Suppressor macrophage treated with lipopolysaccharide for 4 hours (primary cell): ENCODE measurements around the gene RPA1.

ENCODE experiments used
- DNase-seq: peaks from one replicate; pipeline ENCODE4 v3.0.0-alpha.2; 2020

RPA1 gene

DNA sequence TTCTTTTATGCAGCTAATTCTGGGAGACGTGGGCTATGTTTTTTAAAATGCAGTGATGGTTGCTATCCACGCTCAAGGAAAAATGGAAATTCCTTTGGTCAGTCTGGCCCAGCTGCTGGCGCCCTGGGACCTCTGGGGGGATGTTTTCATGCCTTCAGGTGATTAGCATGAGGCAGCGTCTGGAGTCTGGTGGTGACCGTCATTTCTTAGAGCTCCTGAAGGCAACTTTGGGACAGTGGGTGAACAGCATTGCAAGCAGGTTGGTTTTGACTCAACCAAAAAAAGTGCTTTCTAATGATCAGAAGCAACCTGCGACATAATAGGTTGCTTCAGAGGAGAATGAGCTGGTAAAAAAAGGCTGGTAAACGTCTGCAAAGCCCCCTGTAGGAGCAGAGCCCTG, 82.3 kb downstream of the RPA1 start:
- DNase-seq = no peak

DNA sequence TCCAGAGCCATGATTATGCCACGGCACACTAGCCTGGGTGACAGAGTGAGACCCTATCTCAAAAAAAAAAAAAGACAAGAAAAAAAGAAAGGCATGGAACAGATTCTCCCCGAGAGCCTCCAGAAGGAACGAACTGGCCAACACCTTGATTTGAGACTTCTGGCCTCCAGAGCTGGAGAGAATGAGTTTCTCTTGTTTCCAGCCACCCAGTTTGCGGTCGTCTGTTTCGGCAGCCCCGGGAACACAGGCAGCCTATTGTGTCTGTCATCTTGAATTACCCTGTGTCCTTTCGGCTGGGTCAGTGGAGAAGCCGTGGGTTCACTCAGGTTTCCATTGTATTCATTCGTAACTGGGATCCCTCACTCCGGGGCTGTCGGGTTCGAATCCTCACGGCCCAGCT, 83.9 kb downstream of the RPA1 start:
- no peak for DNase-seq

DNA sequence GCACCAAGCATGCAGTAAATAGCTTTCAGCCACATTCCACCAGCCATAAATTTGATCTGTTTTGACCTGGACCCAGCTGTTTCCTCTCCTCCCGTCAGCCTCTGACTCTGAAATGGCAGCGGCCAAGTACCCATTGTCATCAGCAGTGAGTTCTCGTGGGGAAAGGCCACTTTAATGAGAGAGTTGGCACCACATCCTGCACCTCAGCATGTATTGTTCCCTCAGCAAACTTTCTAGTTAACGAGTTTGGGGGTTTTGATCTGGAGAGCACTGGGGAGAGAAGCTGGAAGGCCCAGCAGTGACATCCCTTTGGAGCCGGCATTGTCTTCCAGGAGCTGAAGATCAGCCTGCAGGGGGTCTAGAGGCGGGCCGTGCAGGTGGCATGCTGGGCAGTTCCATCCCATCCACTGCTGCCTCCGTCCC, 84.9 kb downstream of the RPA1 start:
- no peak for DNase-seq

DNA sequence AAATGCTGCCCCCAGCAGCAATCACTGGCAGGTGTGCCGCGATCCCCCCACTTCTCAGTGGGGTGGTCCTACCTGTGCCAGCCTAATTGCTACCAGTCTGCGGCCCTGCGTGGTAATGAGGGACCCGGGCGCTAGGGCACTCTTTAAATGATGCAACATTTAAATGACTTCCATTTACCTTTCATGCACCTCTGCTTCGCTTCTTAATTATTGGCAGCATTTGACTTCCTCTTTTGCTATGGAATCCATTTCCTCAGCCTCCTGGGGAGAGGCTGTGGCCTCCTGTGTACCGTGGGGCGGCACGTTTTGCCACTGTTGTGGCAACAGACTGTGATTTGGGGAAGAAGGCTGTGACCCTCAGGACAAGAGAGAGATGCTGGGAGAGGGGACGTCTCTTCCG, 86.1 kb downstream of the RPA1 start:
- no peak for DNase-seq

DNA sequence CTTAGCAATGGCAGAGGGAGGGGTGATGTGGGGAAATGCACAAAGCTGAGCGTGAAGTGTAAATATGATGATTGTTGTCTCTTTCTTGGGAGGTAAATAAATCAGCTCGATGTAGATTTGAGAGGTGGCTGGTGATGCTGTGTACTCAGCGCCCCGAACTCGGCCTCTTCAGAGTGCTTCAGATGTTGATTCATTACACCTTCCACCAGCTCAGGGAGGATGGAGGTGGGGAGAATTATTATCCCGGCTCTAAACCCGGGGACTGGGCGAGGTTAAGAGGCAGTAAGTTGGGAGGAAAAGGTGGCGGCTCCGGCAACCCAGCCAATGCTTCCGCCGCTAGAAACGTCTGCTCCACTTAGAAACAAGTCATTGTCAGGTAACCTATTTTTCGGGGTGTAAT, 86.5 kb downstream of the RPA1 start:
- no peak for DNase-seq

DNA sequence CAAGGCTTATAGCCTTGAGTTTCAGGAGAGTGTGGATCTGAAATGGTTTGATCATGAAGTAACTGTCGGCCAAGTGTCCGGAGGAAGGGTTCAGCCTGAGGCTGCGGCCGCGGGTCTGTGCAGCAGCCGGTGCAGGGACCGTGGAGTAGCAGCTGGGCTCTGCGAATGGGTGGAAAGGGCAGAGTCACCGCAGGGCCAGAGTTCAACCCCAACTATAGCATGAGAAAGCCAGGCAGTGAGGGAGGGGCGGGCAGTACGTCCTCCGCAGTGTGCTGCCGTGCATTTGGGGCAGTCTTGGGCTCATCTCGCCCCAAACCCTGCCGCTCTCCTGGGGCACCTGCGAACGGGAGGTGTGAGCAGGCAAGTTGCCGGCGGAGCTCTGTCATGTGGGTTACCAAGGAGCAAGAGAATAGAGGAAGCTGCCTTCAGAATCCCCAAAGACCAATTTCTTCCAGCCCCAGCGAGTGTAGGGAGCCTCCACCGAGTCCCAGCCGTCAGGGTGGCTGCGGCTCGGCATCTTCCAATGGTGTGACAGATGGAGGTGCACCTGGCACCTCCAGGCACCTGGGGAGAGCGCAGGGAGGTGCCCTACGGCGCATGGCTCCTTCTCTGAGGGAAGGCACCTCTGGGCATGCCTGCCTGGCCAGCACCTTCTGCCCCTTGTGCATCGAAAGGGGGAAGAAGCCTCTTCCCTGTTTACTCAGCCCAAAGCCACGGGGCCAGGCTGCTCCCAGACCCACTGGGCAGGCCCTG, 87.3 kb downstream of the RPA1 start:
- no peak for DNase-seq

DNA sequence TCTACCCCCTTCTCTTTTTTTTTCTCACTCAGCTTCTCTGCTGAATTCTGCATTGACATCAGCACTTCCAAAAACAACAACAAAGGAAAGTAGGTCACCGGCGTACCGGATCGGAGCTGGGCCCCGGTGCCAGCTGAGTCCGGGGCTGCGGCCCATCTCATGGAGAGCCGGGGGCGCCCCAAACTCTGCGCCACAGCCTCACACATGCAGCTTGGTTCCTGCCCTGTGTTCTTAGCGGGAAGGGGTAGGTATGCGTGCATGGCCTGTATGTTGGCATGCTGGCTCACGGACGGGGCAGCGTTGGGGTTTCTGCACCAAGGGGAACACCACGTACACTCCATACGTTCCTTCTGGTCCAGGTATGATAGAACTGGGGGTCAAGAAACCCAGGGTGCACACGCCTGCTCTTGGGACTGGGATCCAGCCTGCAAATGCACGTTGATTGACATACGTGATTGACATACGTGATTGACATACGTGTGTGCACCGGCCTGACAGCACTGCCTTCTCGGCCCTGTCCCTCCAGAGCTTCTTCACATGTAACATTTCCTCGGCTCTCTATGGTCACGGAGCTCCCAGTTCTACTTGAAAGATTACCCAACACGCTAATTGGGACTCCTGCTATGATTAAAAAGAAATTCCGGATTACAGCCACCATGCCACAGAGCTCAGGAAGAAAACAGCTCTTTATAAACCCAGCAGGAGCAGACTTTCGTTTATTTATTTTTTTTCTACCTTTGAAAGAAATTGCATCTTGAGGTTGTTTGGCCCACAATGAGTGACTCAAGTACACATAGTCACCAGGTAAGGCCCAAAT, 88.7 kb downstream of the RPA1 start:
- DNase-seq = no peak

DNA sequence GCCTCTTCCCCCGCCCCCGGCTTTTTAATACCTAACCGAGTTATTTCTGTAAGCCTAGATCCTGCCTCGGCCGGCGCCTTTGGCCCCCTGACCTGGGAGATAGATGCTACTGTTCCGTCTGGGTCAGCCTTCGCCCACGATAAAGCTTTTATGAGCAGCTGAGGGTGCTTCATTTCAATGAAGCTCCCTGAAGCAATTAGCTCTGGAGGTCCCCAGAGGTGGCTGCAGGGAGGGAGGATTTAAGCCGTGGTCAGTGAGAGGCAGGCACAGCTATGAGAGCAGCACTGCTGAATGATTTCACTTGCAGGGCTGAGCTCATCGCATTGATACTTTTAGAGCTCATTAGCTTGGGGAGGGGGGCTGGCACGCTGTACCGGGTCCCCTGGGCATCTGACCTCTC, 89.4 kb downstream of the RPA1 start:
- DNase-seq = no peak

DNA sequence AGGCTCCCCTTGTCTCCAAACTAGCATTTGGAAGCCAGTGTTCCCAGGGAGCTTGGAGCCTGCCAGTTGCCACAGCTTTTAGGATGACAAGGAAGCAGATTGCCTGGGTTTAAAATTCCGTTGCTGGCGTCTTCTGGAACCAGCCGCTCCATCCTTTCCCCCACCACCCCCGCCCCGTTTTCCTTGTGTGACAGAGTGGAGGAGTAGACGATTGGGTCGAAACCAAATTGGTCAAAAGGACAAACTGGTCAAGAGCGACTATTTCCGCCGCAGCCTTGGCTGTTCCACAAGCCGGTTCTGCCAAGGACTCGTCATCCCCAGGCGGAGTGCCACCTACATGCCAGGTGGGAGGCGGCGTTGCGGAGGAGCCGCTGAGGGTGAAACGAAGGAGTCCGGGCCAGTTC, 91.1 kb downstream of the RPA1 start:
- DNase-seq = no peak

DNA sequence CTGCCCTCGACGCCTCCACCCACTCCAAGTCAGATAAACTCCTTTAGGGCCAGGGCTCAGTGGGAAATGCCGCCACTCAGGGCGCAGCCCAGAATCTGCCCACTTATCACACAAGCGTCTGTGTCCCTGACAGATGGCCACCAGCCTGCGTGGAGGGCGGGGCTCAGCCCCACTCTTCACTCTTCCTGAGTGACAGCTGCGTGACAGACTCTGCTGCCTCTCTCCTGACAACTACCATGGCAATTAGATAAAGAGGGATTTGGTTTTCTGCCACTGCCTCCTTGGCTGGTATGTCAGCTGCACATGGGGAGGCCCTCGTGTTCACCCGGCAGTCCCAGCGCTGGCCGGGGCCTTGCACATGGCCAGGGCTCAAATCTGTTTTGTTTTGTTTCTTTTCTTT, 99.2 kb downstream of the RPA1 start:
- no peak for DNase-seq

DNA sequence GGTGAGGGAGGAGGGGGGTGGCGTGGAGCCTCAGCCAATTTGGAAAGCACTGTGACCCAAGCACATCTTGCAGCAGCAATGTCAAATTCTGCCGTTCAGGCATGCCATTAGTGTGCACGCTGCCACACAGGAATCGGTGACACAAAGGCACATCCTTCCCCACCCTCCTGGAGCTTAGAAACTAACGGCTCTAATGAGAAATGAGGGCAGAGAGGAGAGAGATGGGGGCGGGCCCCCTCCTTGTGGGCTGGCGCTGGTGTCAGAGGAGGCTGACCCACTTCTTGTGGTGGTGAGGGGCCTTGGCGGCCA, 100.5 kb downstream of the RPA1 start:
- no peak for DNase-seq

DNA sequence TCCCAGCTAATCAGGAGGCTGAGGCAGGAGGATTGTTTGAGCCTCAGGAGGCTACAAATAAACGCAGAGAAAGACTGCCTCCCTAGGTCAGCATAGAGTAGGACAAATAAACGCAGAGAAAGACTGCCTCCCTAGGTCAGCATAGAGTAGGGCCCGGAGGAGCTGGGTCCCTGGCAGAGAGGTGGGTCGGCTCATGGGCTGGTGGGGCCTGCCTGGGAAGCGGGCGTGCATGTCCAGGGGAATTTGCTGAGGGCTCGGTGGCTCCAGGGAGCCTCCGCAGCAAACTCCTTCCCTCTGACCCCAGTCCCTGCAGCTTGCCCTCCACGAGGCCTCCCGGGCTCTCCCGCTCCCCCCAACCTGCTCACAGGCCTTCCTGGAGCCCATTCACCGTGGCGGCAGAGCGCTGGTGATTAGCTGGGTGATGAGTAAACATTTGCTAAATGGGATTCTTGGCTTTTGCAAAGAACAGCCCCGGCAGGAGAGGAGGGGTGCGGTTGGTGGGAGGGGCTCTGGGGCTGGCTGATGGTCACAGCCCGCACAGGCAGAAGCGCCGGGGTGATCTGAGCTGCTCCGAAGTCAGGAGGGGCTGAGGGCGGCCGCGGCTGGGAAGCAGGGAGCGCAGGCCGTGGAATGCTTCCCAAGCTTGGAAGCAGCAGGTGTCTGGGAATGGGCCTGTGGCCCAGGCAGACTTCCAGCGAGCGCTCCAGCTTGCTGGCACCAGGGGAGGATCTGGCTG, 102.2 kb downstream of the RPA1 start:
- DNase-seq = no peak

DNA sequence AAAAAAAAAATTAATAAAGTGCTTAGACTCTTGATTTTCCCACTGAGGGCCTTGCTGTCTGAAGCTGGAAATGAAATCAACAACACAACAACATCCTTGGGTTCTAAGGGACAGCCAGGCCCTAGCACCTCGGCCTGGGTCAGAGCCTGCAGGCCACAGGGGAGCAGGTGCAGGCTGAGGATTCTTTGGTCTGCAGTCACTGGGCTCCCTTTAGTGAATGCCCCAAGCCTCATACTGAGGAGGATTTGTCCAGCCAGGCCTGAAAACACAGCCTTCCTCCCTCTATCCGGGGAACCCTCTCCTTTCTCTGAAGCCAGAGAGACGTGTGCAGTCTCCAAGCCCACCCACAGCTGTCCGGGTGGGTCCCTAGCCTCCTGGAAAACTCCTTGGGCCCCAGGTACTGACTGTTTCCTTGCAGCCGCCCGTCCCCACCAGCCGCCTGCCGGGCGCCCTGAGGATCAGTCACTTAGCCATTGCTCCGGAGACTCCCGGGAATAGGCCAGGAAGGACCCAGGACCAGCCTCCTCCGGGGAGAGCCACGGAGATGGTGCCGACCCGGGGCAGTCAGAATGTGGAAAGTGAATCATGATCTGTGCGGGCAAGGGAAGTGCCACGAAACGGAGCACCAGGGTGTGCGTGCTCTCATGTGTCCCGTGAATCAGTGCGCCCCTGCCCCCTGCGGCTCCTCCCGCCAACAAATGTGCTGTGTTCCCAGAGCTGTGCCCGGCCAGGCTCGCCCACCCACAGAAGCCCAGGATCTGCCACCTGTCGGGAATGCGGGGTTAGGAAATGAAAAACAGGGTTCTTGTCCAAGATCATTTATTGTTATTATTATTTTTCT, 104.3 kb downstream of the RPA1 start:
- DNase-seq = no peak

DNA sequence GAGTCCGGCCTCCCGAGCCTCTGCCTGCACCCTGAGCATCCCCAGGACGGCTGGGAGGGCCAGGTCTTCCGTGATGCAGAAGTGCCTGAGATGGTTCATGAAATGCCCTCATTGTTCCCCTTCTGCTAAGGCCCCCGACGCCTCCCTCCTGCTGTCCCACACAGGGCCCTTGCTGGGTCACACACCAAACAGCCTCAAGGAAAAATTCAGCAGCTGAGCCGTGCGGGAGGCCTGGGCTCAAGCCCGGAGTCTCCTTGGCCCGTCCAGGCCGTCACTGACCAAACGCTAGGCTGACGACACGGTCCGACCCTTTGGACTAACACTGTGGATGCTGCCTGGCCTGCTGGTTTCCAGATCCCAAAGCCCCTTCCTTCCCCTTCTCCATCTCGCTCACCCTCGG, 105.1 kb downstream of the RPA1 start:
- no peak for DNase-seq

DNA sequence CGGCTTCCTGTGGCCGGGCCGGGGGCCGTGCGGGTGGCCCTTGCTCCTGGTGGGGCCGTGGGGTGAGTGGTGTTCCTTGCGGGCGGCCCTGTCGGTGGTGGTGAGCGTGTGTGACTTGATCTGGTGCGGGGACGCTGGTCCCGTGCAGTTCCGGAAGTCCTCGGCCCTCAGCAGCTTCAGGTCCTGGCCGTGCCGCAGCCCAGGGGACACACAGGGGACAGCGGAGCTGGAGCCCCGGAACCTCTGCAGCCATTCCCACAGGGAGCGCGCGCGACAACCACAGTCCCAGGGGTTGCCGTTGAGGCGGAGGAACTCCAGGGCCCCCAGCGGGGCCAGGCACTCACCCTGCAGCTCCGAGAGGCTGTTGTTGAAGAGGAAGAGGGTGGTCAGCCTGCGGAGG, 107.0 kb downstream of the RPA1 start:
- DNase-seq = no peak

DNA sequence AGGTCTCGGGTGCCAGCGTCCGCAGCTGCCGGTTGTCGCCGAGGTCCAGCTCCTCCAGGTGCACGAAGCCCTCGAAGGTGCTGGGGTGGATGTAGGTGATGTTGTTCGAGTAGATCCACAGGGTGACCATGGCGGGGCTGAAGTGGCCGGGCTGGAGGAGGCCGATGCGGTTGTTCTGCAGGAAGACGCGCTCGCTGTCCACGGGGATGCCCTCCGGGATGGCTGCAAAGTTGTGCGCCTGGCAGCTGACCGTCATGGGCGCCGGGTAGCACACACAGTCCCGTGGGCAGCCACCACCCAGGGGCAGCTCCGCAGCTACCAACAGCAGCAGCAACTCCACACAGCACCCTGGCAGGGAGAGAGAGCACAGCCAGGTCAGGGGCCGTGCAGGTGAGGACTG, 107.7 kb downstream of the RPA1 start:
- no peak for DNase-seq

DNA sequence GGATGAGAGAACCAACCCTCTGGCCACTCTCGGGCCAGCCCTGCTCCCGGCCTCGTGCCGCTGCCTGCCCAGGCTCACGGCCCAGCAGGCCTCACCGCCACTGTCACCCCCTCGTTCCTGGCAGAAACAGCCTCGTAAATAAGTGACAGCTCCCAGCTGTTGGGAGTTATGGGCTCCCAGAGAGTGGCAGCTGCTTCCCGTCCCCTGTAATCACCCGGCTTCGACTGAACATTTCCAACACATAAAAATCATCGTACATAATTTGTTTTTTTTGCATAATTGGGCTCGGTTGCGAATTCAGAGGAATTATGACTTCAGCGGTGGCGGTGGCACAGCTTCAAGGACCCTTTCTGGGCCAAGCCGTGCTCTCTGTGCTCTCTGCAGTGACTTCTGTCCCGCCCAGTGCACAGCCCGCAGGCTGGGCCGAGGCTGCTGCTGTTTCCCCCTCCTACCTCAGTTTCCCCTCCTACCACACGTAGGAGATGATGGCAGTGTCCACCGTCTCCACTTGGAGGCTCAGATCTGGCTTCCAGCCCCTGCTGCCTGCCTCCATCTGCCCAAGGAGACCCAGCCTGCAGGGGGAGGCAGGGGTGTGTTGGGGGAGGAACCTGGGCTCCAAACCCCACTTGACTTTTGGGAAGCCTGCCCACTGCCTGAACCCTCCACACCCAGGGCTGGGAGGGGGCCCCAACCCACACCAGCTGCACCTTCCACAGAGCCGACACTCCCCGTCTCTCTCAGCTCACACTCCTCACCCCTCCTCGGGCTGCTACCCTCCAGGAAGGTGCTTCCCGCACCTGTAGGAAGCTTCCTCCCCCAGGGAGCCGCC, 110.4 kb downstream of the RPA1 start:
- no peak for DNase-seq

DNA sequence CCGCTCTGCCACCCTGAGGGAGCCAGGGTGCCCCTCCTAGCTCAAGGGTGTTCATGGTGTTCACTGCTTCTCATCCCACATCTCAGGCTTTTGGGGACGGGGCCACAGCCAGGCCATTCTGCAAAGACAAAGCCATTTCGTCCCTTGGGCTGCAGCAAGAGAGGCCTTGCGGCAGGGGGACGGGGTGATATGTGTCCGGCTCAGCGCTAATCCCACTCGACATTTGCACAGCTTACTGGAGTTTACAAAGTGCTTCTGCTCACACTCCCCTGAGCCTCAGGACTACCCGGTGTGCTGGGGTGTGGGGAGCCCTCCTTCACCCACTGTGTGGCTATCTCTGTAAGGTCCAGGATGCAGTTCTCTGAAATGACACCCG, 111.0 kb downstream of the RPA1 start:
- no peak for DNase-seq

DNA sequence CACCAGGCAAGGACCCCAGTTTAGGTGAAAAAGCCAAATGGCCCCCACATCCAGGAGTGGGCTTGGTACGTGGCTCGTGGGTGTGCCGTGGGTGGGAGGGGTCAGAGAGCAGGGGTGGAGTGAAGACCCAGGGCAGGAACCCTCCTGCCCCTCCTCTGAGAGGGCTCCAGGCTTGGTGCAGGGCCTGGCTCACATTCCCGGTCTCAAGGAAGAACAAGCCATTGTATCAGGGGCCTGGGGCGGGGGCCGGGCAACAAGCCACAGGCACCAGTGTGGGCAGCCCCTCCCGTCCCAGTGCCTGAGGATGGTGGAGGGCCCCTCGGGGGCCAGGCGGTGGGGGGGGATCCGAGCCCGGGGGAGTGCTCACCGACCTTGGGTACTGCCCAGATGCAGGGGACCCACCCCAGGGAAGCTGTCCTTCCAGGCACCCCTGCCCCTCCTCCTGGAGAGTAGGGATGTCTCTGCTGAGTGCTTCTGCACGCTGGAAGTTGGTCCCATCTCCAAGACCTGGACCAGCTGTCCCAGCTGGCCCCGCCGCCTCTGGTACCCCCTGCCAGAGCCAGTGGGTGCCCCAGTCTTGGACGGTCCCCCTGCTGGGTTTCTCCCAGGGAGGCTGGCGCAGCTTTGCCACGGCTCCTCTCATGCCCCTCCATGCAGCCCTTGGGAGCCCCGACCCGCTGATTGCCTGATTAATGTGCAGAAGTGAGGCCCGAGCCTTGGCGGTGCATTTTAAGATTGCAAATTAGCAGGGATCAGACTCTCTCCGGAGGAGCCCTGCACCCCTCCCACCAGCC, 111.7 kb downstream of the RPA1 start:
- DNase-seq = no peak

DNA sequence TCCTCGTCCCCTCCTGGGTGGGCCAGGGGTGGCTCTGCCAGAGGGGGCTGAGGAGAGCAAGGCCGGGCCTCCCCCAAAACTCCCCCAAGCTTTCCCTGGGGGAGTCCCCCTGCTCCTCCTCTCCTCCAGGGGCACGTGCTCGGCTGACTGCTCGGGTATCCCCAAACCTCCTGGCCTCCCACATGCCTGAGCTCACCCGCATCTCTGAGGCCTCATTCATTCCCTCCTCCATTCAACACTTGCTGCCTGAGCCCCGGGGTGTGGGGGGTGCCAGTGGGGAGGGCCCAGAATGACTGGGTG, 112.2 kb downstream of the RPA1 start:
- DNase-seq = no peak

DNA sequence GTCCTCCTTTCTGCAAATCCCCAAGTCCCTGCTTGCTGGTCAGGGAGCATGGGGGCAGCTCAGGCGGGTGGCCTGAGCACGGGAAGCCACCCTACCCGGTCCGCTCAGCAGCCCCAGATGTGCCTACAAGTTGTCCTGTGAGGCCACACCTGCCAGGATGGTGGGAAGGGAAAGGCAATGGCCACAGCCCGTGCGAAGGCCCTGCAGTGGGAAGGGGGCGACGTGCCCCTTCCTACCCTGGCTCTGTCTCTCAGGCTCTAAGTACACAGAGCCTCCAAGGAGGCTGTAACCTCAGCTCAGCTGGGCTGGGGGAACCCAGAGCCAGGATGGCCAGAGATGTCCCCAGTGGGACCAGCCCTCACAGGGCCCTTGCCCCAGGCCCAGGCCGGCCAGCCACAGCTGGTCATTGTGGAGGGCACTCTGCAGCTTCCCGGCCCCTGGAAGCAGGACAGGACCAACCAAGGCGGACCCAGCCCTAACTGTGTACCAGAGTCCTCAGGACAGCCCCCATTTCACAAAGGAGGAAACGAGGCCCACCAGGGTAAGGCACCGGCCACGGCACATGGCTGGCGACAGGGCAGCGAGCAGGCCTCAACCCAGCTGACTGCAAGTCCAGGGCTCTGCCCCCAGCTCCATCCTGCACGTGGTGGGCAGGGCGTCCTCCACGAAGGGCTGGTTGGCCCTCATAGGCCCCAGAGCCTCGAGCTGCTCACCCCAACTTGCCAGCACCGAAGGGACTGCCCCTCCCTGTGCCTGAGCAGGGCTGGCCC, 113.0 kb downstream of the RPA1 start:
- no peak for DNase-seq
